C4-2B (cell line): Measurements from ENCODE around the gene AAMDC.
"Not testable (repeated sequence)": the region's sequence is repeated elsewhere in the genome, so short reads cannot be mapped to it uniquely, and the experiment has no call there.

Source experiments
- CTCF ChIP-seq: fragments of 450-650 bp; conservative IDR thresholded peaks from 2 replicates; pipeline ENCODE4 v1.5.1; 2017; ENCODE audit warnings: mild to moderate bottlenecking
- ZFX ChIP-seq: fragments of 450-650 bp; IDR thresholded peaks from 2 replicates; pipeline ENCODE4 v1.6.1; 2017

- TF ChIP-seq CTCF, ZFX: not testable (repeated sequence)
Observed at GRCh38 chr11:77894949-77895348, 74.0 kb downstream of the AAMDC start.
